K562 (cell line): ENCODE data around the gene FNDC1. TPM values are rescaled to one million over a fixed set of nuclear protein-coding genes. Genes with fewer than 3 reads are reported as not detected.

Experiments
- ATAC-seq: fragments of 200-7000 bp; cut with Tn5 transposase; 3 replicates; pipeline ENCODE4 v1.9.1; 2020; ENCODE audit warnings: moderate library complexity
- BruUV-seq: library from RNA; stranded (reverse); fragments of 400-500 nt; replicated peaks from 2 replicates; lab custom pipeline; 2021; lab: Mats Ljungman, UMichigan
- CTCF ChIA-PET: fragments of 300-600 bp; formaldehyde crosslinking; extraction: SDS; loops from one replicate; lab custom pipeline; 2021; ENCODE audit warnings: low intra/inter-chr PET ratio; lab: Yijun Ruan, JAX
- POLR2A ChIA-PET: fragments of 300-600, 350-650 bp; sonication (Branson Sonifier 250); formaldehyde crosslinking; extraction: SDS; loops from one replicate; lab custom pipeline; 2021; ENCODE audit warnings: antibody characterized with exemption, inconsistent platforms; lab: Yijun Ruan, JAX
- DNase-seq, 4 experiments: peaks; one replicate each; pipeline versions ENCODE4 v3.0.0 to v3.0.0-alpha.2; 2011 to 2018; ENCODE audit warnings: low spot score in 3 of 4, mixed read lengths in 3 of 4; ENCODE audit errors: extremely low read depth in 1 of 4
- FAIRE-seq: peaks from 2 replicates; lab custom pipeline; 2011; peaks lifted over from hg19 to GRCh38; lab: Jason Lieb, UNC
- H2AFZ ChIP-seq: 2 replicates; pipeline ENCODE4 v1.6.0; 2011; ENCODE audit warnings: low read depth, low read length, control low read depth, inconsistent platforms
- H3K27ac ChIP-seq: fragments of 200-600 bp; 3 replicates; pipeline ENCODE4 v1.8.0; 2011; ENCODE audit warnings: low read depth, mild to moderate bottlenecking, control low read depth, inconsistent platforms, low read length, moderate library complexity, mixed read lengths; ENCODE audit errors: extremely low read depth
- H3K27me3 ChIP-seq, 2 experiments: fragments of 300-600 bp in 1 of 2; 2 replicates in 1 of 2; 3 replicates in 1 of 2; pipeline versions ENCODE4 v1.6.0 to v1.8.0; 2011; ENCODE audit warnings: inconsistent platforms in 2 of 2, low read length in 2 of 2, mild to moderate bottlenecking in 1 of 2, mixed read lengths in 1 of 2, moderate library complexity in 1 of 2; ENCODE audit not compliant: control insufficient read depth in 2 of 2, insufficient read depth in 2 of 2
- H3K36me3 ChIP-seq: fragments of 300-600 bp; 3 replicates; pipeline ENCODE4 v1.8.0; 2011; ENCODE audit warnings: mild to moderate bottlenecking, low read length, inconsistent platforms; ENCODE audit not compliant: control insufficient read depth, insufficient read depth
- H3K4me1 ChIP-seq, 2 experiments: fragments of 200-600 bp in 1 of 2; replicated peaks in 1 of 2; 2 replicates in 1 of 2; 3 replicates in 1 of 2; pipeline versions ENCODE4 v1.5.1 to v1.8.0; 2011; ENCODE audit warnings: inconsistent platforms in 2 of 2, low read length in 2 of 2, mild to moderate bottlenecking in 1 of 2, mixed read lengths in 1 of 2, moderate library complexity in 1 of 2; ENCODE audit not compliant: control insufficient read depth in 2 of 2, insufficient read depth in 2 of 2
- H3K4me2 ChIP-seq: 2 replicates; pipeline ENCODE4 v1.6.1; 2011; ENCODE audit warnings: low read length, control low read depth, inconsistent platforms, mixed read lengths; ENCODE audit not compliant: insufficient read depth
- H3K4me3 ChIP-seq: fragments of 200-600 bp; sonication (generic), shearing (Covaris generic); 2 replicates; pipeline ENCODE4 v1.5.1; 2016; ENCODE audit warnings: control low read depth, inconsistent platforms
- H3K79me2 ChIP-seq: fragments of 200-600 bp; 3 replicates; pipeline ENCODE4 v1.8.0; 2011; ENCODE audit warnings: low read length, inconsistent platforms; ENCODE audit not compliant: control insufficient read depth, insufficient read depth
- H3K9ac ChIP-seq, 2 experiments: 2 replicates each; pipeline versions ENCODE4 v1.6.0 to v1.6.1; 2011; ENCODE audit warnings: low read depth in 2 of 2, low read length in 2 of 2, control low read depth in 1 of 2, inconsistent platforms in 1 of 2, mild to moderate bottlenecking in 1 of 2, mixed read lengths in 1 of 2; ENCODE audit not compliant: insufficient read depth in 1 of 2
- H3K9me1 ChIP-seq: one replicate; pipeline ENCODE4 v1.6.0; 2011; ENCODE audit warnings: inconsistent platforms, mild to moderate bottlenecking, low read length, moderate library complexity; ENCODE audit not compliant: control insufficient read depth, insufficient read depth
- H3K9me3 ChIP-seq: replicated peaks from 2 replicates; pipeline ENCODE4 v1.5.1; 2011; ENCODE audit warnings: low read depth, low read length, inconsistent platforms; ENCODE audit not compliant: control insufficient read depth, insufficient read depth
- H4K20me1 ChIP-seq: replicated peaks from 2 replicates; pipeline ENCODE4 v1.6.1; 2011; ENCODE audit warnings: low read length, inconsistent platforms, mixed read lengths; ENCODE audit not compliant: control insufficient read depth, insufficient read depth
- FOXP1 ChIP-seq: sonication (generic); formaldehyde crosslinking; IDR thresholded peaks from 2 replicates; pipeline ENCODE4 v1.8.0; 2022; ENCODE audit warnings: mild to moderate bottlenecking, missing genetic modification reagents
- POLR3A ChIP-seq: IDR thresholded peaks from 2 replicates; pipeline ENCODE4 v1.6.1; 2011; ENCODE audit warnings: borderline replicate concordance, mild to moderate bottlenecking, moderate library complexity; ENCODE audit not compliant: insufficient read length, insufficient read depth; ENCODE audit errors: extremely low read depth
- SOX6 ChIP-seq: fragments of 450-650 bp; IDR thresholded peaks from 2 replicates; pipeline ENCODE4 v1.6.1; 2014; ENCODE audit warnings: mild to moderate bottlenecking
- WGBS: fragments of 100-300 bp; shearing (Covaris generic); methylation state at CpG from one replicate; pipeline ENCODE4 v1.1.6; 2016; ENCODE audit warnings: low coverage, mixed read lengths; ENCODE audit not compliant: insufficient coverage; ENCODE audit errors: missing lambda C conversion rate; 5-methylcytosine and 5-hydroxymethylcytosine counted together
- in situ Hi-C: fragments of 300-500 bp; cut with MboI; formaldehyde crosslinking; loops from 4 replicates; pipeline ENCODE4 v1.15.0; 2018; ENCODE audit warnings: inconsistent platforms, mixed read lengths
- intact Hi-C: fragments of 100-400 bp; cut with micrococcal nuclease; formaldehyde crosslinking; loops from 2 replicates; pipeline ENCODE4 v1.14.2; 2022
- polyA plus RNA-seq, 8 experiments: library from polyadenylated mRNA; depleted of rRNA in 4 of 8; stranded (reverse) in 5 of 8; unstranded in 3 of 8; fragments of >200 nt; fragmentation: Nextera tagmentation in 2 of 8; fragmentation: Illumina TruSeq in 1 of 8; extraction: Ambion mirVana in 2 of 8; extraction: Trizol in 1 of 8; gene quantifications; 2 replicates each; pipeline versions ENCODE4 v1.2.1 to v1.2.3, GENCODE V29; 2011 to 2014; ENCODE audit warnings: inconsistent platforms in 1 of 8, missing spikeins in 1 of 8
- total RNA-seq, 7 experiments: library from RNA; depleted of rRNA in 6 of 7; stranded (reverse); fragments of >200 nt in 6 of 7; fragmentation: Illumina TruSeq in 2 of 7; extraction: Trizol in 2 of 7; gene quantifications; 2 replicates each; pipeline versions ENCODE4 v1.2.1 to v1.2.3, GENCODE V29; 2011 to 2021; ENCODE audit warnings: low replicate concordance in 1 of 7
- TF ChIP-seq, protein P1 (sequence below), 2 experiments: IDR thresholded peaks; 2 replicates each; pipeline ENCODE4 v1.6.1; 2012; ENCODE audit warnings: improper control_type of control experiment in 2 of 2, low read depth in 2 of 2, low read length in 2 of 2, borderline replicate concordance in 1 of 2

FNDC1 gene
- total and polyA plus RNA-seq, 9 of the 15 experiments (the other 6 are each of a cell fraction or from before 2014, with no cell fraction given), result not detected

DNA sequence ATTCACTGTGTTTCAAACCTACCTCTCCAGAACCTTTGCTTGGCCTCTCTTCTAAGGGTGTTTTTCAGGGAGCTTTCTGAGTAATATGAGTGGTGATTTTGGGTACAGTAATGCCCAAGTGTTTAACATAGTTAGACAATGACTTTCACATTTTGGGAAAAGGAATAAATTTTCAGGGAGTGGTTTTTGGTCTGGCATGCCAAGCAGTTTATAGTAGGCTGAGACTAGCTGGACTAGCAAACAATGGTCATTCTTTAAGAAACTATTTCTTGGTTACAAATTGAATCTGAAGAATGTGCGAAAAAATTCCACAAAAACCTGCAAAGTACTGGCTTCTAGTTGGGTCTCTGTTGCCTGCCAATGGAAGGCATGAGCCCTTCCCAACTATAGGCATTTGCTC, 15.4 kb downstream of the FNDC1 start:
- Histone ChIP-seq H3K4me2 (no peak overlapping the region), H3K79me2 (no peaks in the 10 kb centered on the region), H4K20me1 (no peaks in the 10 kb centered on the region), H3K9me1 (no peaks in the 10 kb centered on the region), H3K27me3 (peaks cover under 1 to 7% of the 10 kb centered on the region in 2 experiments; a peak in 3 of 5 replicates), H3K4me1 (no peaks in the 10 kb centered on the region), H2AFZ (no peak overlapping the region), H3K36me3 (no peaks in the 10 kb centered on the region), H3K4me3 (no peak overlapping the region), H3K9ac (no peak overlapping the region), H3K9me3 (no peaks in the 10 kb centered on the region), H3K27ac (no peak overlapping the region)
- DNase-seq, result no peak
- TF ChIP-seq SOX6 (no peak), FOXP1 (CRISPR knock-in tag) (no peak), POLR3A (no peak)
- TF ChIP-seq, protein P1, sequence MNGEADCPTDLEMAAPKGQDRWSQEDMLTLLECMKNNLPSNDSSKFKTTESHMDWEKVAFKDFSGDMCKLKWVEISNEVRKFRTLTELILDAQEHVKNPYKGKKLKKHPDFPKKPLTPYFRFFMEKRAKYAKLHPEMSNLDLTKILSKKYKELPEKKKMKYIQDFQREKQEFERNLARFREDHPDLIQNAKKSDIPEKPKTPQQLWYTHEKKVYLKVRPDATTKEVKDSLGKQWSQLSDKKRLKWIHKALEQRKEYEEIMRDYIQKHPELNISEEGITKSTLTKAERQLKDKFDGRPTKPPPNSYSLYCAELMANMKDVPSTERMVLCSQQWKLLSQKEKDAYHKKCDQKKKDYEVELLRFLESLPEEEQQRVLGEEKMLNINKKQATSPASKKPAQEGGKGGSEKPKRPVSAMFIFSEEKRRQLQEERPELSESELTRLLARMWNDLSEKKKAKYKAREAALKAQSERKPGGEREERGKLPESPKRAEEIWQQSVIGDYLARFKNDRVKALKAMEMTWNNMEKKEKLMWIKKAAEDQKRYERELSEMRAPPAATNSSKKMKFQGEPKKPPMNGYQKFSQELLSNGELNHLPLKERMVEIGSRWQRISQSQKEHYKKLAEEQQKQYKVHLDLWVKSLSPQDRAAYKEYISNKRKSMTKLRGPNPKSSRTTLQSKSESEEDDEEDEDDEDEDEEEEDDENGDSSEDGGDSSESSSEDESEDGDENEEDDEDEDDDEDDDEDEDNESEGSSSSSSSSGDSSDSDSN (IDR thresholded peaks at IDR 0.05; ENCODE audit: borderline replicate concordance in 1 of 2, low read depth in 2 of 2, low read length in 2 of 2), result no peak
- no peak for FAIRE-seq
- no peak for ATAC-seq
- 0% methylated on average over 1 of the region's 1 CpG for WGBS
- no TSS peak for BruUV-seq
- in situ Hi-C loops (no loop called here), intact Hi-C loops (no loop called here)
- ChIA-PET POLR2A (interaction anchor here (0.6 kb wide), 1 partner anchor 37 kb away, joined by 3 read pairs; no protein-coding TSS in a partner anchor), CTCF (no interaction called here)
